GM23248 (cell line): ENCODE data around the gene RPL10A. TPM values are rescaled to one million over a fixed set of nuclear protein-coding genes. Genes with fewer than 3 reads are reported as not detected.
A peak's percentile ranks its signal among the peaks of the same experiment; 100 is the strongest.

Source experiments
- DNase-seq: peaks from one replicate; pipeline ENCODE4 v3.0.0-alpha.2; 2015
- H2AFZ ChIP-seq: fragments of 200-600 bp; sonication (generic); 2 replicates; pipeline ENCODE4 v1.6.1; 2016; ENCODE audit warnings: antibody characterized with exemption
- H3F3A ChIP-seq: fragments of 200-600 bp; sonication (generic); 2 replicates; pipeline ENCODE4 v1.6.1; 2016; ENCODE audit warnings: mild to moderate bottlenecking, antibody characterized with exemption, mixed run types; ENCODE audit not compliant: insufficient read depth
- H3K27ac ChIP-seq: fragments of 200-600 bp; sonication (generic); 2 replicates; pipeline ENCODE4 v1.5.1; 2016; ENCODE audit warnings: mild to moderate bottlenecking
- H3K27me3 ChIP-seq: fragments of 200-600 bp; sonication (generic); replicated peaks from 2 replicates; pipeline ENCODE4 v1.6.1; 2016; ENCODE audit warnings: mild to moderate bottlenecking; ENCODE audit not compliant: insufficient read depth
- H3K36me3 ChIP-seq: fragments of 200-600 bp; sonication (generic); 2 replicates; pipeline ENCODE4 v1.6.1; 2016; ENCODE audit warnings: low read depth, mild to moderate bottlenecking
- H3K4me1 ChIP-seq: fragments of 200-600 bp; sonication (generic); 2 replicates; pipeline ENCODE4 v1.6.1; 2016; ENCODE audit warnings: mild to moderate bottlenecking; ENCODE audit not compliant: insufficient read depth
- H3K4me2 ChIP-seq: fragments of 200-600 bp; sonication (generic); one replicate; pipeline ENCODE4 v1.6.1; 2016; ENCODE audit warnings: mild to moderate bottlenecking; ENCODE audit not compliant: unreplicated experiment
- H3K4me3 ChIP-seq: fragments of 200-600 bp; sonication (generic); 2 replicates; pipeline ENCODE4 v1.5.1; 2016; ENCODE audit warnings: mild to moderate bottlenecking
- H3K79me2 ChIP-seq: fragments of 200-600 bp; sonication (generic); 2 replicates; pipeline ENCODE4 v1.6.1; 2016; ENCODE audit warnings: mild to moderate bottlenecking; ENCODE audit not compliant: insufficient read depth
- H3K9ac ChIP-seq: fragments of 200-600 bp; sonication (generic); 2 replicates; pipeline ENCODE4 v1.6.1; 2016; ENCODE audit warnings: mild to moderate bottlenecking
- H3K9me2 ChIP-seq: fragments of 200-600 bp; sonication (generic); 2 replicates; pipeline ENCODE4 v1.6.1; 2016; ENCODE audit warnings: mixed run types, mild to moderate bottlenecking, moderate library complexity; ENCODE audit not compliant: insufficient read depth
- H3K9me3 ChIP-seq: fragments of 200-600 bp; sonication (generic); one replicate; pipeline ENCODE4 v1.6.1; 2017; ENCODE audit warnings: low read depth
- H4K20me1 ChIP-seq: fragments of 200-600 bp; sonication (generic); 2 replicates; pipeline ENCODE4 v1.6.0; 2016; ENCODE audit not compliant: insufficient read depth
- EZH2 ChIP-seq: fragments of 200-600 bp; sonication (generic); IDR thresholded peaks from 2 replicates; pipeline ENCODE4 v1.6.1; 2018; ENCODE audit warnings: antibody characterized with exemption, mild to moderate bottlenecking; ENCODE audit not compliant: insufficient read depth, poor library complexity, severe bottlenecking
- EZH2phosphoT487 ChIP-seq: fragments of 200-600 bp; sonication (generic); IDR thresholded peaks from 2 replicates; pipeline ENCODE4 v1.6.1; 2018; ENCODE audit warnings: antibody characterized with exemption, moderate library complexity, mild to moderate bottlenecking, low read depth; ENCODE audit not compliant: insufficient read depth
- WGBS, 2 experiments: methylation state at CpG; one replicate each; pipeline ENCODE4 v1.1.6; 2015 to 2017; ENCODE audit warnings: low lambda C conversion rate in 2 of 2, low coverage in 1 of 2; ENCODE audit errors: missing lambda C conversion rate in 2 of 2; 5-methylcytosine and 5-hydroxymethylcytosine counted together
- in situ Hi-C: fragments of 300-500 bp; cut with MboI; formaldehyde crosslinking; loops from 2 replicates; pipeline ENCODE4 v1.15.0; 2020
- polyA plus RNA-seq: library from polyadenylated mRNA; unstranded; fragments of >200 nt; fragmentation: Nextera tagmentation; extraction: Ambion mirVana; gene quantifications from 2 replicates; pipeline ENCODE4 v1.2.1, GENCODE V29; 2016
- total RNA-seq: library from RNA; depleted of rRNA; stranded (reverse); fragments of >200 nt; shearing (Covaris generic); gene quantifications from 2 replicates; pipeline ENCODE4 v1.2.3, GENCODE V29; 2014

The RPL10A gene
- total and polyA plus RNA-seq, 2 experiments from 2014 or later = 366 to 915 TPM

DNA sequence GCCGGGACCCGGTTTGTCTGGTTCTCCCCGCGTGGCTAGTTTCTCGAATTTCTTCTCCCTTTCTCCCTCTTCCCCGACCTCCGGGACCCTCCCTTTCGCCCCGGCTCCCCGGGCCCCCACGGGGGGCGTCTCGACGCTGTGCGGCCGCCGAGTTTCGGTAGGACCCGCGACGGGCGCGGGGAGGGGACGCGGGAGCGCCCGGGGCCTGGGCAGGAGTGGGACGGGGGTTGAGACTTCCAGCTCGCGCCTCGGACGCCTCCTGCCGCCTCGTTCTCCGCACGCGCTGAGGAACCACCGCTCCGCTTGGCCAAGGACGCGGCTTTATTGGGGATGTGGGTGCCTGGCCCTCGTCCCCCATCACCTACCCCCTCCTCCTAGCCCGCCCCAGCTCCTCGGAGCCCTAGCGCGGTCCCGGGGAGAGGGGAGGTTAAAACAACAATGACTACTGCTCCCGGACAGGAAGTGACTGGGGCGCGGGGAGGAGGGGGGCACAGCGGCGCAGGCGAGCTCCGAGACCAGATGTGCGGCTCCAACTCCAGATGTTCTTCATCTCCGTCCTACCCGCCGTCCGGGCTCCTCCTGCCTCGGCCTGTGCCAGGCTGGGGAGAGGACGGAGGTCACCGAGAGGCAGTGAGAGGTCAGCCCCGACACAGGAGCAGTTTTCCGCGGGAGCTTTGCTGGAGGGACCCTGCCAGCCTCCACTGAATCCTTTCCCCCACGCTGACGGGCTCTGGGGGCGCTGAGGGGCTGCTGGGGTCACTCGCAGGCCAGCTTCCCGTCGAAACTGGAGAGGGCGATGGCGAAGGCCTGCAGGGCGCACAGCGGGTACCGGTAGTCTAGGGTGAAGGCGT, 29.6 kb downstream of the RPL10A start:
- peak overlapping the region; percentile 87 for H3K4me2 ChIP-seq
- peak overlapping the region; percentile 68 for H3K27ac ChIP-seq
- DNase-seq = peak; percentile 78
- peak overlapping the region; percentile 82 for H3K4me3 ChIP-seq
- peaks cover 40% of the 10 kb centered on the region for H3K79me2 ChIP-seq
- no peaks in the 10 kb centered on the region for H4K20me1 ChIP-seq
- H3K36me3 ChIP-seq = no peaks in the 10 kb centered on the region
- H3K27me3 ChIP-seq = no peaks in the 10 kb centered on the region
- no peaks in the 10 kb centered on the region for H3K9me2 ChIP-seq
- TF ChIP-seq EZH2phosphoT487 (no peak), EZH2 (no peak)
- H3K4me1 ChIP-seq = peaks cover 8% of the 10 kb centered on the region
- 9 to 11% methylated on average over 37 to 77 of the region's 77 CpGs for WGBS, 2 experiments
- 0 out of 2 replicates have a peak, but pooled peaks cover 5% of the 10 kb centered on the region for H3F3A ChIP-seq
- H2AFZ ChIP-seq = peak overlapping the region; percentile 83
- H3K9me3 ChIP-seq = no peaks in the 10 kb centered on the region
- peak overlapping the region; percentile 87 for H3K9ac ChIP-seq
- in situ Hi-C loops = no loop called here

GRCh38 chr6:35498422-35499067, 30.3 kb downstream of the RPL10A start:
- no peak overlapping the region for H3K4me2 ChIP-seq
- peak overlapping the region; percentile 87; the same call in 1 of the 2 replicates for H3K9ac ChIP-seq

GRCh38 chr6:35499372-35499771, 31.2 kb downstream of the RPL10A start:
- in situ Hi-C loops = no loop called here
- no peak overlapping the region for H3K4me2 ChIP-seq

More at GRCh38 chr6:35498422-35499067, 30.3 kb downstream of the RPL10A start:
- H4K20me1 ChIP-seq = no peaks in the 10 kb centered on the region
- 86 to 96% methylated on average over 5 to 14 of the region's 14 CpGs for WGBS, 2 experiments
- peaks cover 32% of the 10 kb centered on the region for H3K79me2 ChIP-seq
- H3K9me3 ChIP-seq = no peaks in the 10 kb centered on the region
- peaks cover 8% of the 10 kb centered on the region for H3K4me1 ChIP-seq
- TF ChIP-seq EZH2phosphoT487 (no peak), EZH2 (no peak)
- DNase-seq = no peak
- in situ Hi-C loops = no loop called here
- H3K36me3 ChIP-seq = no peaks in the 10 kb centered on the region
- no peaks in the 10 kb centered on the region for H3K27me3 ChIP-seq
- H3K4me3 ChIP-seq = peak overlapping the region; percentile 82
- no peak overlapping the region for H3K27ac ChIP-seq
- no peak overlapping the region for H2AFZ ChIP-seq
- H3F3A ChIP-seq = 0 out of 2 replicates have a peak, but pooled peaks cover 5% of the 10 kb centered on the region
- H3K9me2 ChIP-seq = no peaks in the 10 kb centered on the region

DNA sequence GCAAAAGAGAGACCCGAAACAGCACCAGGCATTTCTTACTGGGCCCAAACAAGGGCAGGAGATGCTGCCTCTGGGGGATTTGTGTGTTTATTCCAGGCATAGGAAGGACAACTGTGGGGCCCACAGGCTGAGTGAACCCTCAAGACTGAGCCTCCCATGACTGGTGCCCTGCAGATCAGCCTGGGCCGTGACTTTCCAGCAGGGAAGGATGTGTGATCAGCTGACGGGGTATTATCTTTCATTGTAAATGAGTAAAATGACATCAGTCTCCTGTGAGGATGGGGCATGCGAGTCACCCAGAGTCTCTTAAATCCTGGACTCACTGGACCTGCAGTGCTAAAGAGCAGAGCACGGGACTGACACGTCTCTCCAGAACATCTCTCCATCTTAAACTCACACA, 32.6 kb downstream of the RPL10A start:
- TF ChIP-seq EZH2 (no peak), EZH2phosphoT487 (no peak)
- no peaks in the 10 kb centered on the region for H3K36me3 ChIP-seq
- H3F3A ChIP-seq = 0 out of 2 replicates have a peak, but pooled peaks cover 5% of the 10 kb centered on the region
- no peak overlapping the region for H2AFZ ChIP-seq
- no peaks in the 10 kb centered on the region for H4K20me1 ChIP-seq
- WGBS, 2 experiments = 61 to 71% methylated on average over 6 of the region's 6 CpGs
- no peak overlapping the region for H3K27ac ChIP-seq
- no peak overlapping the region for H3K9ac ChIP-seq
- H3K4me3 ChIP-seq = no peak overlapping the region
- no peaks in the 10 kb centered on the region for H3K9me3 ChIP-seq
- in situ Hi-C loops = no loop called here
- no peak overlapping the region for H3K4me2 ChIP-seq
- H3K9me2 ChIP-seq = no peaks in the 10 kb centered on the region
- 0 out of 2 replicates have a peak, but pooled peaks cover 3% of the 10 kb centered on the region for H3K27me3 ChIP-seq
- peaks cover 10% of the 10 kb centered on the region for H3K79me2 ChIP-seq
- peak; percentile 78 for DNase-seq
- peaks cover 2% of the 10 kb centered on the region for H3K4me1 ChIP-seq

More at GRCh38 chr6:35499372-35499771, 31.2 kb downstream of the RPL10A start:
- no peaks in the 10 kb centered on the region for H3K36me3 ChIP-seq
- H3K9me3 ChIP-seq = no peaks in the 10 kb centered on the region
- H2AFZ ChIP-seq = no peak overlapping the region
- H4K20me1 ChIP-seq = no peaks in the 10 kb centered on the region
- 0 out of 2 replicates have a peak, but pooled peaks cover 5% of the 10 kb centered on the region for H3F3A ChIP-seq
- no peak overlapping the region for H3K27ac ChIP-seq
- peaks cover 24% of the 10 kb centered on the region for H3K79me2 ChIP-seq
- TF ChIP-seq EZH2 (no peak), EZH2phosphoT487 (no peak)
- peaks cover 8% of the 10 kb centered on the region for H3K4me1 ChIP-seq
- no peaks in the 10 kb centered on the region for H3K9me2 ChIP-seq
- H3K4me3 ChIP-seq = no peak overlapping the region
- WGBS, 2 experiments = 92 to 94% methylated on average over 4 of the region's 4 CpGs
- no peak overlapping the region for H3K9ac ChIP-seq
- DNase-seq = no peak
- no peaks in the 10 kb centered on the region for H3K27me3 ChIP-seq
